HepG2 (cell line): ENCODE data around the gene CASP3. TPM values are rescaled to one million over a fixed set of nuclear protein-coding genes. Genes with fewer than 3 reads are reported as not detected.

Experiments used
- ATAC-seq: fragments of 200-7000 bp; cut with Tn5 transposase; 3 replicates; pipeline ENCODE4 v1.9.1; 2020; ENCODE audit warnings: mild to moderate bottlenecking, moderate library complexity
- BruUV-seq: library from RNA; stranded (reverse); fragments of 400-500 nt; replicated peaks from 2 replicates; lab custom pipeline; 2021; lab: Mats Ljungman, UMichigan
- CTCF ChIA-PET: fragments of 300-600 bp; formaldehyde crosslinking; extraction: SDS; loops from one replicate; lab custom pipeline; 2021; ENCODE audit warnings: low total read pairs, inconsistent platforms, low intra/inter-chr PET ratio; lab: Yijun Ruan, JAX
- POLR2A ChIA-PET: fragments of 350-600 bp; sonication (Branson Sonifier 250); formaldehyde crosslinking; loops from one replicate; lab custom pipeline; 2020; ENCODE audit warnings: antibody characterized with exemption, inconsistent platforms; lab: Yijun Ruan, JAX
- DNase-seq: peaks from one replicate; pipeline ENCODE4 v3.0.0-alpha.2; 2015; ENCODE audit warnings: low spot score
- FAIRE-seq: peaks from 3 replicates; lab custom pipeline; 2011; peaks lifted over from hg19 to GRCh38; lab: Jason Lieb, UNC
- H2AFZ ChIP-seq: one replicate; pipeline ENCODE4 v1.6.1; 2011; ENCODE audit warnings: low read length, inconsistent platforms
- H3K27ac ChIP-seq: fragments of 300-600 bp; 3 replicates; pipeline ENCODE4 v1.8.0; 2011; ENCODE audit warnings: mixed run types, mild to moderate bottlenecking, mixed read lengths, low read length, inconsistent platforms; ENCODE audit not compliant: insufficient read depth; ENCODE audit errors: extremely low read length
- H3K27me3 ChIP-seq, 2 experiments: fragments of 200-600 bp in 1 of 2; 2 replicates in 1 of 2; 3 replicates in 1 of 2; pipeline versions ENCODE4 v1.6.0 to v1.8.0; 2011; ENCODE audit warnings: low read length in 2 of 2, mild to moderate bottlenecking in 2 of 2, moderate library complexity in 2 of 2, inconsistent platforms in 1 of 2; ENCODE audit not compliant: insufficient read depth in 2 of 2, control insufficient read depth in 1 of 2
- H3K36me3 ChIP-seq, 2 experiments: fragments of 200-600 bp in 1 of 2; replicated peaks in 1 of 2; 2 replicates in 1 of 2; 3 replicates in 1 of 2; pipeline versions ENCODE4 v1.5.1 to v1.8.0; 2011; ENCODE audit warnings: low read length in 2 of 2, inconsistent platforms in 1 of 2; ENCODE audit not compliant: insufficient read depth in 2 of 2, control insufficient read depth in 1 of 2
- H3K4me1 ChIP-seq: 2 replicates; pipeline ENCODE4 v1.5.1; 2012; ENCODE audit warnings: low read length, inconsistent platforms; ENCODE audit not compliant: insufficient read depth
- H3K4me2 ChIP-seq: 2 replicates; pipeline ENCODE4 v1.6.0; 2011; ENCODE audit warnings: low read depth, low read length, inconsistent platforms
- H3K4me3 ChIP-seq, 3 experiments: fragments of 200-600 bp in 1 of 3; sonication (generic), shearing (Covaris generic) in 1 of 3; replicated peaks in 1 of 3; 2 replicates each; pipeline ENCODE4 v1.5.1; 2011 to 2016; ENCODE audit warnings: low read length in 3 of 3, inconsistent platforms in 2 of 3, low read depth in 2 of 3, mild to moderate bottlenecking in 2 of 3, control low read depth in 1 of 3, mixed read lengths in 1 of 3; ENCODE audit not compliant: insufficient read depth in 1 of 3
- H3K79me2 ChIP-seq: one replicate; pipeline ENCODE4 v1.6.1; 2011; ENCODE audit warnings: low read length, inconsistent platforms; ENCODE audit not compliant: insufficient read depth
- H3K9ac ChIP-seq: 2 replicates; pipeline ENCODE4 v1.6.0; 2011; ENCODE audit warnings: mild to moderate bottlenecking, low read depth, low read length, inconsistent platforms; ENCODE audit not compliant: insufficient read depth
- H3K9me3 ChIP-seq: 2 replicates; pipeline ENCODE4 v1.5.1; 2012; ENCODE audit warnings: mild to moderate bottlenecking, low read length
- H4K20me1 ChIP-seq: 2 replicates; pipeline ENCODE4 v1.6.0; 2011; ENCODE audit warnings: inconsistent platforms, mild to moderate bottlenecking, low read length, moderate library complexity; ENCODE audit not compliant: insufficient read depth
- ZNF446 ChIP-seq: sonication (generic); formaldehyde crosslinking; IDR thresholded peaks from 2 replicates; pipeline ENCODE4 v1.5.0; 2020; ENCODE audit warnings: mild to moderate bottlenecking, missing genetic modification reagents
- WGBS: methylation state at CpG from one replicate; pipeline ENCODE4 v1.1.6; 2017; ENCODE audit warnings: low lambda C conversion rate; 5-methylcytosine and 5-hydroxymethylcytosine counted together
- in situ Hi-C: cut with HindIII; loops from 2 replicates; pipeline ENCODE4 v1.10.0; 2017; ENCODE audit warnings: low pct_unique_long_range_greater_than_20kb; ENCODE audit not compliant: extremely low pct_ligation_motif_present
- intact Hi-C: fragments of 100-400 bp; cut with micrococcal nuclease; formaldehyde crosslinking; loops from one replicate; pipeline ENCODE4 v1.10.0; 2022; ENCODE audit not compliant: unreplicated experiment
- polyA plus RNA-seq, 8 experiments: library from polyadenylated mRNA; depleted of rRNA in 3 of 8; stranded (reverse) in 7 of 8; unstranded in 1 of 8; fragments of >200 nt; fragmentation: Illumina TruSeq in 4 of 8; extraction: Trizol in 4 of 8; gene quantifications; 2 replicates each; pipeline versions ENCODE4 v1.2.1 to v1.2.3, GENCODE V29; 2011 to 2016; ENCODE audit warnings: low read depth in 4 of 8, missing spikeins in 1 of 8, mixed read lengths in 1 of 8; ENCODE audit not compliant: insufficient read depth in 1 of 8
- total RNA-seq, 5 experiments: library from RNA; depleted of rRNA; stranded (reverse); fragments of >200 nt; fragmentation: Illumina TruSeq; extraction: Trizol; gene quantifications; 2 replicates each; pipeline ENCODE4 v1.2.3, GENCODE V29; 2016; ENCODE audit warnings: low read depth in 1 of 5
- TF ChIP-seq, protein P1 (sequence below): sonication (generic); formaldehyde crosslinking; IDR thresholded peaks from 2 replicates; pipeline ENCODE4 v1.4.0; 2020; ENCODE audit warnings: mild to moderate bottlenecking, low read depth, missing genetic modification reagents
- TF ChIP-seq, protein P2 (sequence below): sonication (generic); formaldehyde crosslinking; IDR thresholded peaks from 2 replicates; pipeline ENCODE4 v1.4.0; 2020; ENCODE audit warnings: missing genetic modification reagents, borderline replicate concordance

Gene CASP3
- total and polyA plus RNA-seq, 2 of the 13 experiments (the other 11 are each of a cell fraction or from before 2014, with no cell fraction given): 26.0 to 77.8 TPM

GRCh38 chr4:184680698-184681097, 31.5 kb upstream of the CASP3 start:
- TF ChIP-seq, protein P1, sequence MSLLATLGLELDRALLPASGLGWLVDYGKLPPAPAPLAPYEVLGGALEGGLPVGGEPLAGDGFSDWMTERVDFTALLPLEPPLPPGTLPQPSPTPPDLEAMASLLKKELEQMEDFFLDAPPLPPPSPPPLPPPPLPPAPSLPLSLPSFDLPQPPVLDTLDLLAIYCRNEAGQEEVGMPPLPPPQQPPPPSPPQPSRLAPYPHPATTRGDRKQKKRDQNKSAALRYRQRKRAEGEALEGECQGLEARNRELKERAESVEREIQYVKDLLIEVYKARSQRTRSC (CRISPR knock-in tag): no peak
- no peak for TF ChIP-seq ZNF446 (CRISPR knock-in tag)
- TF ChIP-seq, protein P2, sequence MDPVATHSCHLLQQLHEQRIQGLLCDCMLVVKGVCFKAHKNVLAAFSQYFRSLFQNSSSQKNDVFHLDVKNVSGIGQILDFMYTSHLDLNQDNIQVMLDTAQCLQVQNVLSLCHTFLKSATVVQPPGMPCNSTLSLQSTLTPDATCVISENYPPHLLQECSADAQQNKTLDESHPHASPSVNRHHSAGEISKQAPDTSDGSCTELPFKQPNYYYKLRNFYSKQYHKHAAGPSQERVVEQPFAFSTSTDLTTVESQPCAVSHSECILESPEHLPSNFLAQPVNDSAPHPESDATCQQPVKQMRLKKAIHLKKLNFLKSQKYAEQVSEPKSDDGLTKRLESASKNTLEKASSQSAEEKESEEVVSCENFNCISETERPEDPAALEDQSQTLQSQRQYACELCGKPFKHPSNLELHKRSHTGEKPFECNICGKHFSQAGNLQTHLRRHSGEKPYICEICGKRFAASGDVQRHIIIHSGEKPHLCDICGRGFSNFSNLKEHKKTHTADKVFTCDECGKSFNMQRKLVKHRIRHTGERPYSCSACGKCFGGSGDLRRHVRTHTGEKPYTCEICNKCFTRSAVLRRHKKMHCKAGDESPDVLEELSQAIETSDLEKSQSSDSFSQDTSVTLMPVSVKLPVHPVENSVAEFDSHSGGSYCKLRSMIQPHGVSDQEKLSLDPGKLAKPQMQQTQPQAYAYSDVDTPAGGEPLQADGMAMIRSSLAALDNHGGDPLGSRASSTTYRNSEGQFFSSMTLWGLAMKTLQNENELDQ (CRISPR knock-in tag): no peak
- H3K9me3 ChIP-seq: no peaks in the 10 kb centered on the region
- H3K9ac ChIP-seq: no peak overlapping the region
- ChIA-PET CTCF (no interaction called here), POLR2A (interaction anchor here (0.5 kb wide), 1 partner anchor 24 kb away, joined by 3 read pairs; no protein-coding TSS in a partner anchor)
- H3K4me3 ChIP-seq: no peak overlapping the region
- in situ Hi-C loops: no loop called here
- no peaks in the 10 kb centered on the region for H4K20me1 ChIP-seq
- FAIRE-seq: no peak
- no TSS peak for BruUV-seq
- H3K4me1 ChIP-seq: no peaks in the 10 kb centered on the region
- H3K79me2 ChIP-seq: no peaks in the 10 kb centered on the region
- H2AFZ ChIP-seq: no peak overlapping the region
- DNase-seq: no peak
- no peaks in the 10 kb centered on the region; a peak in 1 of 5 replicates for H3K27me3 ChIP-seq
- H3K4me2 ChIP-seq: no peak overlapping the region
- WGBS: 82% methylated on average over 9 of the region's 9 CpGs
- intact Hi-C loops: no loop called here
- ATAC-seq: no peak
- no peak overlapping the region for H3K27ac ChIP-seq
- peaks cover under 1 to 2% of the 10 kb centered on the region in 2 experiments; a peak in 1 of 5 replicates for H3K36me3 ChIP-seq
